Panc1 (cell line): ENCODE measurements around the gene DGLUCY. TPM values are rescaled to one million over a fixed set of nuclear protein-coding genes. Genes with fewer than 3 reads are reported as not detected.

ENCODE experiments used
- ATAC-seq: fragments of 200-7000 bp; cut with Tn5 transposase; 2 replicates; pipeline ENCODE4 v1.9.1; 2020; ENCODE audit warnings: mild to moderate bottlenecking, moderate library complexity
- BruUV-seq: library from RNA; stranded (reverse); fragments of 400-500 nt; replicated peaks from 2 replicates; lab custom pipeline; 2021; lab: Mats Ljungman, UMichigan
- CTCF ChIA-PET: fragments of 300-600 bp; sonication (Branson Sonifier 250); formaldehyde crosslinking; loops from one replicate; lab custom pipeline; 2022; ENCODE audit warnings: antibody characterized with exemption; lab: Charles Lee
- POLR2A ChIA-PET: fragments of 300-600 bp; sonication (Branson Sonifier 250); formaldehyde crosslinking; loops from one replicate; lab custom pipeline; 2022; ENCODE audit warnings: antibody characterized with exemption; lab: Charles Lee
- DNase-seq: peaks from one replicate; pipeline ENCODE4 v3.0.0-alpha.2; 2010; ENCODE audit warnings: low read depth, low spot score
- H3K27ac ChIP-seq: 2 replicates; pipeline ENCODE4 v1.5.1; 2011; ENCODE audit warnings: mild to moderate bottlenecking, low read length, inconsistent platforms
- H3K27me3 ChIP-seq: fragments of 200-500 bp; sonication (Bioruptor generic); 2 replicates; pipeline ENCODE4 v1.6.0; 2014; ENCODE audit warnings: low read length, inconsistent platforms; ENCODE audit not compliant: control insufficient read depth, insufficient read depth
- H3K36me3 ChIP-seq: fragments of 200-500 bp; sonication (Bioruptor generic); 2 replicates; pipeline ENCODE4 v1.5.1; 2014; ENCODE audit warnings: inconsistent platforms, mild to moderate bottlenecking, low read length, moderate library complexity; ENCODE audit not compliant: control insufficient read depth, insufficient read depth
- H3K4me1 ChIP-seq: 2 replicates; pipeline ENCODE4 v1.5.1; 2011; ENCODE audit warnings: inconsistent platforms, mild to moderate bottlenecking, low read length, moderate library complexity; ENCODE audit not compliant: control insufficient read depth, insufficient read depth
- H3K4me3 ChIP-seq, 2 experiments: 2 replicates each; pipeline ENCODE4 v1.5.1; 2011 to 2012; ENCODE audit warnings: low read depth in 2 of 2, low read length in 2 of 2, mild to moderate bottlenecking in 2 of 2, inconsistent platforms in 1 of 2, moderate library complexity in 1 of 2
- H3K9me3 ChIP-seq: fragments of 200-500 bp; sonication (Bioruptor generic); 2 replicates; pipeline ENCODE4 v1.5.1; 2014; ENCODE audit warnings: low read depth, mild to moderate bottlenecking, inconsistent platforms, low read length, moderate library complexity; ENCODE audit not compliant: control insufficient read depth, insufficient read depth
- CTCF ChIP-seq: fragments of 450-650 bp; IDR thresholded peaks from 2 replicates; pipeline ENCODE4 v1.5.1; 2017; ENCODE audit warnings: mild to moderate bottlenecking
- POLR2AphosphoS5 ChIP-seq: IDR thresholded peaks from 2 replicates; pipeline ENCODE4 v1.6.1; 2012; ENCODE audit warnings: mild to moderate bottlenecking, low read depth, low read length, moderate library complexity
- REST ChIP-seq, 2 experiments: IDR thresholded peaks; 2 replicates each; pipeline ENCODE4 v1.6.1; 2011 to 2012; ENCODE audit warnings: low read depth in 2 of 2, control low read depth in 1 of 2, low read length in 1 of 2, mild to moderate bottlenecking in 1 of 2, moderate library complexity in 1 of 2; ENCODE audit not compliant: insufficient read depth in 1 of 2
- SIN3A ChIP-seq: IDR thresholded peaks from 2 replicates; pipeline ENCODE4 v1.6.1; 2012; ENCODE audit warnings: low read depth, mild to moderate bottlenecking, low read length, moderate library complexity, borderline replicate concordance; ENCODE audit not compliant: insufficient read depth
- TCF7L2 ChIP-seq: IDR thresholded peaks from 2 replicates; pipeline ENCODE4 v1.6.1; 2011; ENCODE audit warnings: mild to moderate bottlenecking, low read depth, low read length, inconsistent platforms
- in situ Hi-C: cut with HindIII; loops from 2 replicates; pipeline ENCODE4 v1.10.0; 2016; ENCODE audit warnings: low sequenced_read_pairs, low pct_unique_long_range_greater_than_20kb
- intact Hi-C: fragments of 100-400 bp; cut with micrococcal nuclease; formaldehyde crosslinking; loops from one replicate; pipeline ENCODE4 v1.10.0; 2022; ENCODE audit not compliant: unreplicated experiment
- total RNA-seq: library from RNA; stranded (reverse); gene quantifications from one replicate; pipeline ENCODE4 v1.2.1, GENCODE V29; 2021; ENCODE audit not compliant: unreplicated experiment

DGLUCY gene
- total RNA-seq, 1 experiment from 2014 or later: 21.3 TPM

DNA sequence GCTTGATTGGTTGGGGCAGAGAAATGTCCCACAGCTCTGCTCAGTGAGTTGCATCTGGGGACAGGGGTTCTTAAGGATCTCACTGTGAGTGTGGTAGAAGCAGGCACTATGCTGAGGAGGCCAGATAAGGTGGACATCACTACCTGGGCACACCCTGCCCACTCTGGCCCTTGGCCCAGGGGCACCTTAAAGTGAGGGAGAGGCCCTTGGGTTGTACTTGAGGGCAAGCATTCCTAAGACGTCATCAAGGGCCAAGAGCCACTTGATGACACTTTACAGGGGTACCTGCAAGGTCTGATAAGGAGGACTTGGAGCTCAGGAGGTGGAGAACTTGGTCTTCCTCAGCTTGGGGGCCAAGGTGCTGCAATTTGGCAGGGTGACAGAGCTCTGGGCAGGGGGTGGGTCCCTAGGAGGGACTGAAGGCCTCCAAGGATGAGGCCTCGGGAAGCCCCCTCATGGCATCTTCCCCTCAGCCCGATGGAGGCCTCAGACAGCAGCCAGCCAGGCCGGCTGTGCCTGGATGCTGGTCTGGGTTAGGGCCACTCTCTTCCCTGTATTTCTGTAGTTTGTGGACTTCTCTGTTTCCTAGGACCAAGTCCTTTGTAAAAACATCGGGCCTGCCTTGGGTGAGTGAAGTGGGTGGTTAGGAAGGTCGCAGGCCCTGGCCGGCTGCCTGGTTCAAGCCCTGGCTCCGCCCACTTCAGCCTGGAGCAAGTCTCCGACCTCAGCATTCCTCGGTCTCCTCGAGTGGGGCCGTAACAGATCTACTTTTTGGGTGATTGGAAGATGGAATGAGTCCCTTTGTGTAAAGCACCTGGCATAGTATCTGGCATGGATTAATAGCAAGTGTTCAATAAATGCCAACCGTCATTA, 105.9 kb downstream of the DGLUCY start:
- no peak for TF ChIP-seq SIN3A
- no peak for TF ChIP-seq REST (IDR thresholded peaks at IDR 0.05; ENCODE audit: insufficient read depth in 1 of 2, low read depth in 2 of 2, low read length in 1 of 2)
- TF ChIP-seq CTCF: no peak
- TF ChIP-seq TCF7L2: no peak
- no peak for TF ChIP-seq POLR2AphosphoS5
- no TSS peak for BruUV-seq
- H3K27ac ChIP-seq: no peak overlapping the region
- no peak overlapping the region for H3K4me3 ChIP-seq
- CTCF ChIA-PET: interaction anchor here (0.6 kb wide), 1 partner anchor 317 kb away, joined by 3 read pairs; no protein-coding TSS in a partner anchor
- H3K9me3 ChIP-seq: no peaks in the 10 kb centered on the region
- POLR2A ChIA-PET: no interaction called here
- in situ Hi-C loops: no loop called here
- ATAC-seq (no peak), DNase-seq (no peak)
- H3K27me3 ChIP-seq: no peaks in the 10 kb centered on the region
- no peaks in the 10 kb centered on the region for H3K4me1 ChIP-seq
- H3K36me3 ChIP-seq: no peaks in the 10 kb centered on the region
- intact Hi-C loops: no loop called here

- POLR2A ChIA-PET: no interaction called here
- TF ChIP-seq SIN3A (no peak), POLR2AphosphoS5 (no peak), REST (IDR thresholded peaks at IDR 0.05; ENCODE audit: insufficient read depth in 1 of 2, low read depth in 2 of 2, low read length in 1 of 2) (no peak), CTCF (no peak), TCF7L2 (no peak)
- H3K27ac ChIP-seq: no peak overlapping the region
Measured at GRCh38 chr14:91220581-91221000, 106.7 kb downstream of the DGLUCY start.

More at GRCh38 chr14:91220581-91221000, 106.7 kb downstream of the DGLUCY start:
- CTCF ChIA-PET: no interaction called here
- in situ Hi-C loops: no loop called here
- H3K27me3 ChIP-seq: no peaks in the 10 kb centered on the region
- no peaks in the 10 kb centered on the region for H3K4me1 ChIP-seq
- intact Hi-C loops: no loop called here
- H3K36me3 ChIP-seq: no peaks in the 10 kb centered on the region
- DNase-seq: no peak
- no peak overlapping the region for H3K4me3 ChIP-seq
- H3K9me3 ChIP-seq: no peaks in the 10 kb centered on the region
- no peak for ATAC-seq
- no TSS peak for BruUV-seq
